ENCODE results near the gene SLIT1.
"Not testable (repeated sequence)": the region's sequence is repeated elsewhere in the genome, so short reads cannot be mapped to it uniquely, and the experiment has no call there.

SLIT1 gene

GRCh38 chr10:97082575-97082974 lies 103.2 kb downstream of the SLIT1 start:
- DNase-seq (ENCODE audit: low read depth in 2 of 2) = not testable (repeated sequence)

GRCh38 chr10:97081621-97082235 lies 104.0 kb downstream of the SLIT1 start:
- DNase-seq (ENCODE audit: low read depth in 2 of 2) = peak; percentile 8 to 28

GRCh38 chr10:97080051-97080776 lies 105.5 kb downstream of the SLIT1 start:
- no peak for DNase-seq (ENCODE audit: low read depth in 2 of 2)

- no peak for DNase-seq (ENCODE audit: low read depth in 2 of 2)
Observed at GRCh38 chr10:97079448-97079847, 106.3 kb downstream of the SLIT1 start.

GRCh38 chr10:97078938-97079445 lies 106.8 kb downstream of the SLIT1 start:
- DNase-seq (ENCODE audit: low read depth in 2 of 2) = no peak

- no peak for DNase-seq (ENCODE audit: low read depth in 2 of 2)
Observed at GRCh38 chr10:97078261-97078937, 107.4 kb downstream of the SLIT1 start.

- no peak for DNase-seq (ENCODE audit: low read depth in 2 of 2)
Observed at GRCh38 chr10:97076781-97077180, 109.0 kb downstream of the SLIT1 start.

- DNase-seq (ENCODE audit: low read depth in 2 of 2) = no peak
Observed at GRCh38 chr10:97075961-97076525, 109.7 kb downstream of the SLIT1 start.

GRCh38 chr10:97075421-97075820 lies 110.3 kb downstream of the SLIT1 start:
- DNase-seq (ENCODE audit: low read depth in 2 of 2) = no peak

GRCh38 chr10:97074256-97075145 lies 111.3 kb downstream of the SLIT1 start:
- no peak for DNase-seq (ENCODE audit: low read depth in 2 of 2)

- DNase-seq (ENCODE audit: low read depth in 2 of 2) = peak; percentile 62 to 63
Observed at GRCh38 chr10:97072851-97073665, 112.7 kb downstream of the SLIT1 start.

GRCh38 chr10:97071496-97071895 lies 114.3 kb downstream of the SLIT1 start:
- no peak for DNase-seq (ENCODE audit: low read depth in 2 of 2)

GRCh38 chr10:97069576-97070362 lies 116.0 kb downstream of the SLIT1 start:
- no peak for DNase-seq (ENCODE audit: low read depth in 2 of 2)

- no peak for DNase-seq (ENCODE audit: low read depth in 2 of 2)
Observed at GRCh38 chr10:97069026-97069425, 116.7 kb downstream of the SLIT1 start.

GRCh38 chr10:97067716-97068391 lies 117.9 kb downstream of the SLIT1 start:
- DNase-seq (ENCODE audit: low read depth in 2 of 2) = no peak

- DNase-seq (ENCODE audit: low read depth in 2 of 2) = no peak
Observed at GRCh38 chr10:97066877-97067555, 118.7 kb downstream of the SLIT1 start.

- DNase-seq (ENCODE audit: low read depth in 2 of 2) = no peak
Observed at GRCh38 chr10:97065686-97066660, 119.8 kb downstream of the SLIT1 start.
